Coronary artery (tissue), 2 donors: Measurements from ENCODE around the gene ODF2.
A peak's percentile ranks its signal among the peaks of the same experiment; 100 is the strongest.
"Not testable (repeated sequence)": the region's sequence is repeated elsewhere in the genome, so short reads cannot be mapped to it uniquely, and the experiment has no call there.

Experiments used
- DNase-seq: peaks from one replicate; pipeline ENCODE4 v3.0.0-alpha.2; 2017; ENCODE audit warnings: low spot score
- H3K27ac ChIP-seq, 2 donors: fragments of 200-600 bp; sonication (generic); one replicate each; pipeline ENCODE4 v1.5.1; 2016 to 2019
- H3K4me3 ChIP-seq: fragments of 200-600 bp; sonication (generic); 2 replicates; pipeline ENCODE4 v1.5.1; 2016; ENCODE audit warnings: mild to moderate bottlenecking, moderate library complexity
- TF ChIP-seq, protein P1 (sequence below): fragments of 200-600 bp; sonication (generic); IDR thresholded peaks from one replicate; pipeline ENCODE4 v1.5.1; 2019; ENCODE audit warnings: antibody characterized with exemption

Gene ODF2

DNA sequence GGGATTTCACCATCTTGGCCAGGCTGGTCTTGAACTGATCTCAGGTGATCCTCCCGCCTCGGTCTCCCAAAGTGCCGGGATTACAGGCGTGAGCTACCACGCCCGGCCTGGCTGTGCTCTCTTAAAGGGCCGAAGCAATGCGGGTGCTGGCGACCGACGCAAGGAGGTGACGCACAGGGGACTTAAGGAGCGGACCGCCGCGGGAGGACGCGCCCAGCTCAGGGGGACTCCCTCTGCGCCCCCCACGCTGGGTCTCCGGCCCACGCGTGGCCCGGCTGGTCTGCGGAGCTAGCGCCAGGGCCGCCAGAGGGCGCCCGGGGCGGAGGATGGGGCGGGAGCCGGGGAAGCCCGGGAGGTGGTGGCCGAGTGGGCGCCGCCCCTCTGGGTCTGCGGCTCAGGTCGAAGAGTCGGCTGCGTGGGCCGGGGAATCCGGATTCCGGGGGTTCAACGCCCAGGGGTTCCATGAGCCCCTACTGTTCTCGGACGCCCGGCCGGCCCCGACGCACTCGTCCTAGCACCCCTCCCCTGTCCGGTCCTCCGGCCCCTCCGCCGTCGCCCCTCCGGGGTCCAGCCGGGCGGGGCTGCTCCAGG, 35.7 kb upstream of the ODF2 start:
- TF ChIP-seq, protein P1, sequence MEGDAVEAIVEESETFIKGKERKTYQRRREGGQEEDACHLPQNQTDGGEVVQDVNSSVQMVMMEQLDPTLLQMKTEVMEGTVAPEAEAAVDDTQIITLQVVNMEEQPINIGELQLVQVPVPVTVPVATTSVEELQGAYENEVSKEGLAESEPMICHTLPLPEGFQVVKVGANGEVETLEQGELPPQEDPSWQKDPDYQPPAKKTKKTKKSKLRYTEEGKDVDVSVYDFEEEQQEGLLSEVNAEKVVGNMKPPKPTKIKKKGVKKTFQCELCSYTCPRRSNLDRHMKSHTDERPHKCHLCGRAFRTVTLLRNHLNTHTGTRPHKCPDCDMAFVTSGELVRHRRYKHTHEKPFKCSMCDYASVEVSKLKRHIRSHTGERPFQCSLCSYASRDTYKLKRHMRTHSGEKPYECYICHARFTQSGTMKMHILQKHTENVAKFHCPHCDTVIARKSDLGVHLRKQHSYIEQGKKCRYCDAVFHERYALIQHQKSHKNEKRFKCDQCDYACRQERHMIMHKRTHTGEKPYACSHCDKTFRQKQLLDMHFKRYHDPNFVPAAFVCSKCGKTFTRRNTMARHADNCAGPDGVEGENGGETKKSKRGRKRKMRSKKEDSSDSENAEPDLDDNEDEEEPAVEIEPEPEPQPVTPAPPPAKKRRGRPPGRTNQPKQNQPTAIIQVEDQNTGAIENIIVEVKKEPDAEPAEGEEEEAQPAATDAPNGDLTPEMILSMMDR: peak; percentile 81
- peak overlapping the region; percentile 69 to 80 for H3K27ac ChIP-seq

DNA sequence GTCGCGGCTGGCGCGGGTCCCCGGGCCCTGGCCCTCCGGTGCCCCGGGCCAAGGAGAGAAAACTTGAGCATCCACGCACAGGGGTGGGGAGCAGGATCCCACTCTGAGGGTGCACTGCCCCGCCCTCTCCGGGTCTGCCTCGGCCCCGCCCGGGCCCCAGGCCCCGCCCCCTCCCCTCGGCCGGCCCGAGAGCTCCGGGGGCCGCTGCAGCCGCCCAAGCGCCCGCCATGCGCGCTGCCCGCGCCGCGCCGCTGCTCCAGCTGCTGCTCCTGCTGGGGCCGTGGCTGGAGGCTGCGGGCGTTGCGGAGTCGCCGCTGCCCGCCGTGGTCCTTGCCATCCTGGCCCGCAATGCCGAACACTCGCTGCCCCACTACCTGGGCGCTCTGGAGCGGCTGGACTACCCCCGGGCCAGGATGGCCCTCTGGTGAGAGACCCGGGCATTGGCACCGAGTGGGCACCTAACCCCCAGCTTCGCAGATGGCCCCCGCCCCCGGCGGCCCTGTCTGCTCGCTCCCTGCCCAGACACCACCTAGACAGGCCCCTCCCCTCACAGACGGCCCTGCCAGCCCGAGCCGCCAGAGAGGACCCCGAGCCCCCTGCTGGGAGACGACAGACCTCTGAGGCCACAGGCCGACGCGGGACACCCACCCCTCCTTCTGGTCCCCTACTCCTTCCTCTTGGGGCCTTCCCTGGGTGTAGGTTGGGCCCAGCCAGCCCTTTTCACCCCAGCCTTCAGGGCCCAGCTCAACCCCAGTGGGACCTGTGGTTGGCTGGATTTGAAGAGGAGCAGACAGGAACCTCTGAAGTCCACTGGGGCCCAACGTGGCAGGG, 34.9 kb upstream of the ODF2 start, which contains the start of gene CERCAM:
TSS of gene CERCAM (plus strand) at position 207 of the 831 bp plus-strand sequence. CDS start at position 228, 21 bp downstream.
- no peak for DNase-seq

More for the DNA sequence above, 35.7 kb upstream of the ODF2 start:
- peak overlapping the region; percentile 78 for H3K4me3 ChIP-seq
- no peak for DNase-seq

DNA sequence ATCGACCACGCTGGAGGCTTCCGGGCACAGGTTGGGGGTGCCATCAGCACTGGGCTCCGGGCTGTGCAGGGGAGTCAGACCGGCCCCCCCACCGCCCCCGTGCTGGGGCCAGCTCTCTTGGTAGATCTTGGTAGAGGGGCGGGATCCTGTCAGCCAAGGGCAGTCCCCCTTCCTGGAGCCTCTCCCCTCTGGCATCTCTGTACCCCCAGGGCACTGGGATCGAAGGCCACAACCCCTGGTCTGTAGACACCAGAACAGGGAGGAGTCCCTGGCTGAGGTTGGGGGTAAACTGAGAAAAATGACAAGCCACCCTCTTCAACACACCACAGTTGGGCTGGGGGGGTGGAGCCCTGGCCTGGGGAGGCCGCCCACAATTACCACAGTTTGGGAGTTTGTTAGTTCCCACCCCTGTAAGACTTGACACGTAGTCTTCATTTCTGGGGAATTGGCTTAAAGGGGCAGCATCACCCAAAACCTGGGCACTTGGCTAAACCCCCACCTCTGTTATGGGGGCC, 34.3 kb upstream of the ODF2 start:
- DNase-seq: no peak
- TF ChIP-seq, protein P1: no peak
- H3K27ac ChIP-seq: peak overlapping the region; percentile 22 to 80
- H3K4me3 ChIP-seq: peak overlapping the region; percentile 78

More for the DNA sequence above, 34.9 kb upstream of the ODF2 start, which contains the start of gene CERCAM:
- TF ChIP-seq, protein P1: no peak
- Histone ChIP-seq H3K4me3 (peak within 1 kb of the TSS; percentile 78), H3K27ac (peak within 1 kb of the TSS; percentile 69 to 80)

DNA sequence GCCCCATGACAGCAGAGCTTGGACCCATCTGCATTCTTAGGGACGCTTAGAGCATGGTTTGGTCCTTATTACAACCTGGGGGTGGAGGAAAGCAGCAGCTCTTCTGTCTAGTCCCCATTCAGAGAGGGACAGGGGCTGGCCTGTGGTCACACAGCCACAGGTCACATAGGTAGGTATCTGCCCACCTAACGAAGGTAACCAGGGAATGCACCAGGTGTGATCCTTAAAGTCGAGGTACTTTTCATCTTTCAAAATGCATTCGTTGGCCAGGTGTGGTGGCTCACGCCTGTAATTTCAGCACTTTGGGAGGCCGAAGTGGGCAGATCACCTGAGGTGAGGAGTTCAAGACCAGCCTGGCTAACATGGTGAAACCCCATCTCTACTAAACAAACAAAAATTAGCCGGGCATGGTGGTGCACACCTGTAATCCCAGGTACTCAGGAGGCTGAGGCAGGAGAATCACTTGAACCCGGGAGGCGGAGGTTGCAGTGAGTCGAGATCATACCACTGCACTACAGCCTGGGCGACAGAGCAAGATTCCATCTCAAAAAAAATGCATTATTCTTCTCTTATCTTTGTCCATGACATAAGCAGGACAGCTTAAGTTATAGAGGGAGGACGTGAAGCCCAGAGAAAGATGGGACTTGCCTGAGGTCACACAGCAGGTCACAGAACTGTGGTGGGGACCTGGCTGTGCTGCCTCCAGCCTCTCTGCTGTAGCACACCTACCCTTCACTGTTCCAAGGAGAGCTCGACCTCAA, 33.6 kb upstream of the ODF2 start:
- Histone ChIP-seq H3K27ac (peak overlapping the region; percentile 22 to 80), H3K4me3 (peak overlapping the region; percentile 78)
- not testable (repeated sequence) for DNase-seq

DNA sequence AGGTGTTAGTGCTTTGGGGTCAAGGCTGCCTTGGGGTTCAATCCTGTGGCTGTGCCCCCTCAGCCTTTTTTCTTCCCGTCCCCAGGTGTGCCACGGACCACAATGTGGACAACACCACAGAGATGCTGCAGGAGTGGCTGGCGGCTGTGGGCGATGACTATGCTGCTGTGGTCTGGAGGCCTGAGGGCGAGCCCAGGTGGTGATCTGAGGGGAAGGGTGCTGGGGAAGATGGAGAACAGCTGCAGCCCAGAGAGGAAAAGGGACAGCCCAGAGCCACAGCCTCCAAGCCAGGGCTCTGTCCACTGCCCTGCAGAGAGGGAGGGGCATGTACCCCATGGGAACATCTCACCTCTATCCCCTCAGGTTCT, 33.0 kb upstream of the ODF2 start:
- DNase-seq: no peak
- no peak overlapping the region for H3K27ac ChIP-seq
- TF ChIP-seq, protein P1: no peak
- H3K4me3 ChIP-seq: no peak overlapping the region

DNA sequence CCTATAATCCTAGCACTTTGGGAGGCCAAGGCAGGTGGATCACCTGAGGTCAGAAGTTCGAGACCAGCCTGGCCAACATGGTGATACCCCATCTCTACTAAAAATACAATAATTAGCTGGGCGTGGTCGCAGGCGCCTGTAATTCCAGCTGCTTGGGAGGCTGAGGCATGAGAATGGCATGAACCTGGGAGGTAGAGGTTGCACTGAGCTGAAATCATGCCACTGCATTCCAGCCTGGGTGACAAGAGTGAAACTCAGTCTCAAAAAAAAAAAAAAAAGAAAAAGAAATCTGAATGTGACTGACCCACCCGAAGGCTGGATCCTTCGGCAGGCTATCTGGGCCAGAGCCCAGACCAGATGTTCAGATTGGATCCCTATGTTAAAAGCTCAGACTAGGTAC, 32.5 kb upstream of the ODF2 start:
- H3K4me3 ChIP-seq, DNase-seq, H3K27ac ChIP-seq: not testable (repeated sequence)

DNA sequence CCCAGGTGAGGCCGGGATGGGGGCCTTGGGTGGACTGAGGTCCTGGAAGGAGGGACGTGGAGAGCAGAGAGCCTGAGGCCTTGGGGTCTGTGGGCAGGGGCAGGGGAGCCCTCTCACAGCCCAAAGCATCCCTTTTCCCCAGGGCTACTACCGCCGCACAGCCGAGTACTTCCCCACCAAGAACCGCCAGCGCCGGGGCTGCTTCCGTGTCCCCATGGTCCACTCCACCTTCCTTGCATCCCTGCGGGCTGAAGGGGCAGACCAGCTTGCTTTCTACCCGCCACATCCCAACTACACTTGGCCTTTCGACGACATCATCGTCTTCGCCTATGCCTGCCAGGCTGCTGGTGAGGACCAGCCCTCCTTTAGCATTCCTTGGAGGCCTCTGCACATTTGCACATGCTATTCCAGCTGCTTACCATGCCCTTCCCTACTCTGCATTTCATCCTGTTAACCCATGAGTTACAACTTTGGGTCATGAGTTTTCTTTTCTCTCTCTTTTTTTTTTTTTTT, 31.5 kb upstream of the ODF2 start:
- Histone ChIP-seq H3K27ac (no peak overlapping the region), H3K4me3 (no peak overlapping the region)
- no peak for DNase-seq
- TF ChIP-seq, protein P1: no peak
